GM15510 (cell line): ENCODE measurements around the gene MAP3K14.

Experiments used
- POLR2A ChIP-seq: IDR thresholded peaks from 3 replicates; pipeline ENCODE4 v1.6.1; 2011; ENCODE audit warnings: borderline replicate concordance; ENCODE audit not compliant: insufficient read length; ENCODE audit errors: extremely low read depth

Gene MAP3K14

DNA sequence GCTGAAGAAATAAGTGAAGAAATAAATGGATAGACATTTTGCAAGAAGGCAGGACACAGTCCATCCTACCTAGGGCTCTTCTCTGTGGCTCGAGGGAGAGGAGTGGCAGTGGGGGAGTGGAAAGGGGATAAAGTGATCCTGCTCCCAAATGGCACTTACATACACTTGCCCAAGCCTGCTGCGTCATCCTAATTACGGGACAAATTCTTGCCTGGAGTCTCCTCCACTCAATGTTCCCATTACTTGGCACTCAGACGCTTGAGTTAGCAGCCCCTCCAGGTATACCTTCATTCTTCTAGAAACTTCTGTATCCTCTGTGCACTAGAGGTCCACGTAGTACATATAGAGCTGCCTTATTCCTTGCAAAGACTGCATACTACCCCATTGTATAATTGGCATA is 15.7 kb upstream of the MAP3K14 start:
- TF ChIP-seq POLR2A: no peak

DNA sequence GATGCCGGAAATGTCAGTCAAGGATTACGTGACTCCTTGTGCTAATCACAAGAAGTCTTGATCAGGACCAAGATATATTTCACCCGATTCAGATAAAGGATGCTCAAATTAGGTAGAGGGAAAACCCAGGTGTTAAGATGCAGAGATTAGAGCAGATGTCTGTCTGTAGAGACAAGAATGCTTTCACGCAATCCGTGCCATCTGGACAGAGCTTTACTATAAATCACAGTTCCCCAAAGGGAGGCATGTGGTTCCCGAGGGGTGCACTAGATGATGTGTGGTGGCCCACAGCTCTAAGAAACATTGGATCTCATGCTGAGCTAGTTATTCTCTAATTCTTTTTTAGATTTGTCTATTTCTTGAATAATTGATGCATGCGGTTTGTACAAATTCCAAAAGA is 9.8 kb upstream of the MAP3K14 start:
- TF ChIP-seq POLR2A: no peak

DNA sequence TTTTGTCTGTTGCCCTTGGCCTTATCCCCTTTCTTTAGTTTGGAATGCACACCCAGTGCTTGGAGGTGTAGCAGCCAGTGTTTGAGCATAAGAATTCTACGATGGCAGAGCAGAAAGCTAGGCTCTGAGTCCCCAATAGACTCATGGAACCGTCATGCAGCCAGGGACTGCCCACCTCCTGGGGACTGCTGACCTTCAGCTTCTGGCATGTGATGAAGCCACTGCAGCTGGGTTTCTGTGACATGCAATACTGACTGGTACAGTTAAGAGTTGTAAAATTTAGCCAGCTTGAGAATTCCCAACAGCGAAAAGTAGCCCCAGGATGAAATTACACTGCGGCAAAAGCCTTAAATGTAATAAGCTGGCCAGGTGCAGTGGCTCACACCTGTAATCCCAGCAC is 9.0 kb upstream of the MAP3K14 start:
- TF ChIP-seq POLR2A: no peak

DNA sequence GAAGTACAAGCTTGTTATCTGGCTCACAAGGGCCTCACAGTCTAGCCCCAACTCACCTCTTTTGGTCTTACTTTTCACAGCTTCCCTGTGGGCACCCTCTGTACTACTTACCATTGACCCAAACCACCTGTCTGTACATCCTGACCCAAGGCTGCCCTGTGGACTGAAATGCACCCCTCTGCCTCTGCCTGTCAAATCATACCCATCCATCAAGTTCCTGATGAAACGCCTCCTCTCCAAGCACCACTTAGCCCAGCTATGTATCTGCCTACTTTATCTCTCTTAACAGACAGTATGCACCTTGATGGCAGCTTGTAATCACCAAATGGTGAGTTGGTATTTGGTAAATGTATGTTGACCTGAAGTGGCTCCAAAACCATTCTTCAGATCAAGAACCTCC is 7.5 kb upstream of the MAP3K14 start:
- TF ChIP-seq POLR2A: no peak

DNA sequence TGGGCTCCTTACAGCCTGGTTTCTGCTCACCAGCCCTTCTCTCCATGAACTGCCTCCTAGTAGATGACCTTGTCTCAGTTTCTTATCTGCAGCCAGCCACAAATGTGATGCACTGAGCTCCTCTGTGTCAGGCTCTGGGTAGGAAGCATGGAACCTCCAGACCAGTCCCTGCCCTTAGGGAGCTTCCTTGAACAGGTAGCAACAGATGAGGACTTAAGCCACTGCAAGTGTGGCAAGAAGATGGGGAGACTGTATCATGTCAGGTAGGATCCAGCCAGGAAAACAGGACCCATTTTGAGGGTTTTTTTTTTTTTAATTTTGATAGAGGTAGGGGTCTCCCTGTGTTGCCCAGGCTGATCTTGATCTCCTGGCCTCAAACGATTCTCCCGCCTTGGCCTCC is 5.3 kb upstream of the MAP3K14 start:
- no peak for TF ChIP-seq POLR2A

DNA sequence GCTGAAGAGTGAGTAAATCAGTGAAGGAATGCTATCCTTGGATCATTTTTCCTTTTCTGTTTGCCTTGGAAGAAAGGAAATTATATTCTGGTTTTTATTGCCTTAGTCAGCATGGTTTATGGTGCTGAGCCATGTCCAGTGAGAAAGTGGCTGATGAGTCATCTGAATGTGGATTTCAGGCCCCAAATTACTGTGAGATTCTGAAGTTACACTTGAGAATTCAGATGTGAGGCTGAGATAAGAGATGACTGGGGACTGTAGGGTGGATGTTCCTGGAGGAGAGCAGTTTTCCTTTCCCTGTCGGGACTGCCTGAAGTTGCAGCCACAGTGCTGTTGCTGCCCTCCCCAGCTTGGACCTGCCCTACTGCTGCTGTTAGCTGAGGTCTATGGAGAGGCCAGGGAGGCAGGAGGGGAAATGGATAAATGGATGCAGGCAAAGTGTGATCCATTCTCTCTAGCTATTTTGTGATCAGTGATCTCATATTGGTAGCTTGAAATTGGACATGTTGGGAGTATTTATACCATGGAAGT is 4.2 kb upstream of the MAP3K14 start:
- no peak for TF ChIP-seq POLR2A

DNA sequence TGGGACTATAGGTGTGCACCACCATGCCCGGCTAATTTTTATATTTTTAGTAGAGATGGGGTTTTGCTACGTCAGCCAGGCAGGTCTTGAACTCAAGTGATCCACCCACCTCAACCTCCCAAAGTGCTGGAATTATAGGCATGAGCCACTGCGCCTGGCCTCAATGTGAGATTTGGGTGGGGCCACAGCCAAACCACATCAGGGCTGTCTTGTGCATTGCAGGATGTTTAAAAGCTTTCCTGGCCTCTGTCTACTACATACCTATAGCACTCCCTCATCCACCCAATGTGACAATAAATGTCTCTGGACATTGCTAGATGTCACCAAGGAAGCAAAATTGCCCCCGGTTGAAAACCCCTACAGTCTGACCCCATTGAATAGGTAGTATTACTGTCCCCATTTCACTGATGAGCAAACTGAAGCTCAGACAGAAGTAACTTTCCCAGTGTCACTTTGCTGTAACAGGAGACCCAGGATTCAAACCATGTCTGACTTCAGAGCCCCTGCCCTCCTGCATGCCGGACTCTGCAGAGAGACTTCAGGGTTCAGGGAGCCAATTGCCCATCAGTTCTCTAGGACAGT is 3.6 kb upstream of the MAP3K14 start:
- no peak for TF ChIP-seq POLR2A

DNA sequence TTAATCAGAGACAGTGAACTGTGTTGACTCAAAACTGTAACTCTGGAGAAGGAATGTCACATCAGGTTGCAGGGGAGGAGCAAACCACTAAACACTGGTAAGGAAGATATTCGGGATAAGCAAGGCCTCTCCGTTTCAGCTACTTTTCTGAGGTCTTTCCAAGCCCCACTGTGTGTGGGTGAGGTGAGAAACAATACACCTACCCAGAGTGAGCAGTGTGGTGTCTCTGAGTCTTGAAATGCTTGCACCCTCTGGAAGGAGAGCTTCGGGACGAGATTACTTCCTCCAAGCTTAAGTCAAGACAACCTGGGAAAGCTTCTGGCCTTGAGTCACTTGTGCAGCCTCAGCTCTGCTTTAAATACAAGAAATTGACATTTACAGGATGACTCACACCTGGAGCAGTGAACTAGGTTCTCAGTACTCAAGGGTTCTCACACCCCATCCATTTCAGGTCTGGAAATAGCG is 2.5 kb upstream of the MAP3K14 start:
- no peak for TF ChIP-seq POLR2A

DNA sequence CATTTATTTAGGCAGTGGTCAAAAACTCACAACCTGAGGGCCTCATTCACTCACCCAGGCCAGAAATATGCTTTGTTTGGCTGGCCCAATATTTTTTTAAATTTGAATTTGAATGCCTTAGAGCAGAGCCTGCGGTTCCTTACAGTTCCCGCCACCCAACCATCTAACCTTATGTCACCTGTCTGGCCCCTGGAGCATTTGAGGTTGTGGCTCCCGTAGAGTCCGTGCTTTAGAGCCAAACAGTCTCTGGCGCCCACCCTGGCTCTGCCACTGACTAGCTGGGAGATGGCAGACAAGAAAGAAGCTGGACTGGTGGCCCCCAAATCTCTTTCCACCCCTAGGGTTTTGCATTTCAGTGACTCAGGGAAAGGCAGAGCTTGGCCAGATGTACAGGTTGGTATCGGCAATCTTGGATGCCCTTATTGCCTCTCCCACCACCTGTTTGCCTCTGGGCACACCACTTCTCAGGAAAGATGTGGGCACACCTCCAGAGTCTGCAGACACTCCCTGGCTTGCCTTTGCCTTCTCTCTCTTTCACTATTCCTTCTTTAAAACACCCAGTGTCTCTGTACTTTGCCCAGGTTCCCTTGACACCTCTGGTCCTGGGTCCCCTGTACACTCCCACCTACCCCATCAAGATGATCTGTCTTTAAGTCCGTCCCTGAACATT is 1.9 kb upstream of the MAP3K14 start:
- TF ChIP-seq POLR2A: no peak

DNA sequence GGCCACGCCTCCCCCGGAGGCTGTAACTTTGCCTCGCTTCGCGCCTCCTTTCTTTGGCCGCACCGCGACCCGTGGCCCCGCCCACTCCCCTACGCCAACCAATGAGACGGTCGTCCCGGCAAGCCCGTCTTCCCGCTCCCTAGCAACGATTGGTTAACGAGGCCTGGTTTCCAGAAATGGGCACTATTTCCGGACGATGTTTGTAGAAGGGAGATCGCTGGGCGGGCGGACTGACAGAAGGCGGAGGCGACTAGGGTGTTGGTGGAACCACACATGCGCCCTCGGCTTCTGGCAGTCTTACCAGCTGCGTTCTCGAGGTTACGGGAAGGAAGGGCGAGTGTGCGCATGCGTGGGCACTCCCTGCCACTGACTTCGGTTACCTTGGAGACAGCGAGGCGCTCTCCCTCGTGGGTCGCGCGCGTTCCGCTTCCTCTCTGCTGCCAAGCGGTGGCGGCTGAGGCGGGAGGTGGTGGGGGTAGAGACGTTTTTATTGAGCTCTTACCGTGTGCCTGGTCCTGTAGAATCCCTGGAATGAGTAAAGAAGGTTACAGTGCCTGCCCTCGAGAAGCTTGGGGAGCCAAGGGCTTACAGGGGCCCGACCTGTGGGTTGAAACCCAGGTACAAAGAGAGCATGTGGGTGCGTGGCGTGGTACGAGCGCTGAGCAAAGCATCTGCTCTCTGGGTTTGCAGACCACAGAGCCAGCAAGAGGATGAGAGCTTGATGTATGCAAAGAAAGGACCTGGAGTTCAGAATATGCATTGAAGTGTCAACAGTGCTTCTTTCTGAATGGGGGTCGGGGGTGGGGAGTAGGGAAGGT is 500 bp upstream of the MAP3K14 start:
- peak; percentile 62 for TF ChIP-seq POLR2A

DNA sequence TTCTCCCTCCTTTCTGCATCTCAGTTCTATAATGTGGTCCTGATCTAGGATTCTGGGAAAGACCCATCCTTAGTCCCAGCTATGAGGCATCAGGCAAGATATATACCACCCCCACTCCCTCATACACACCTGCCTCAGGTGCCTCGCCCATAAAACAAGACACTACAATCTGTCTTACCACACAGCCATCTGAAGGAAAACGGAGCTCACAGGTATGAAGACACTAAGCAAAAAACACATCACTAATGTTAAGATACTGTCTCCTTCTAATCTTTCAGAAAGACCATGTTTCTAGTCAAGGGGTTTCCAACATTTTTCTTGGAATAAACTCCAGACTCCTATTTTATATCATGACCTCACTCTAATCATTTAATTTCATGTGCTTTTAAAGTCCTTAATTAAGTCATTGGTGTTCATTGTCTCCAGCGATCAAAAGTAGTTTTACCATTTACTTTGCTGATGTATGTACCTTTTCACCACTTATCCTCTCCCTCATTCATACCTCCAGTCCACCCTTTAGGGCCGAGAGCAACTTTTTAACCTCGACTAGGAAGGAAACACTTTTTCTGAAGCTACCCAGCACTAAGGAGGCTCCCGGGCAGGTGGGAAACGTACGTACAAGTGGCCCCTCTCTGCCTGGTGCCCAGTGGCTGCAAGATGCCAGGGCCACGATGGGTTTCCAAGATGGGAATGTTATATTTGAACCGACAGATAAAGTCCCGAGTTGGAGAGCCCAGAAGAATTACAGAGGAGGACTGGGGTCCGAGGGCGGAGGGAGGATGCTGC is 979 bp downstream of the MAP3K14 start:
- TF ChIP-seq POLR2A: no peak

DNA sequence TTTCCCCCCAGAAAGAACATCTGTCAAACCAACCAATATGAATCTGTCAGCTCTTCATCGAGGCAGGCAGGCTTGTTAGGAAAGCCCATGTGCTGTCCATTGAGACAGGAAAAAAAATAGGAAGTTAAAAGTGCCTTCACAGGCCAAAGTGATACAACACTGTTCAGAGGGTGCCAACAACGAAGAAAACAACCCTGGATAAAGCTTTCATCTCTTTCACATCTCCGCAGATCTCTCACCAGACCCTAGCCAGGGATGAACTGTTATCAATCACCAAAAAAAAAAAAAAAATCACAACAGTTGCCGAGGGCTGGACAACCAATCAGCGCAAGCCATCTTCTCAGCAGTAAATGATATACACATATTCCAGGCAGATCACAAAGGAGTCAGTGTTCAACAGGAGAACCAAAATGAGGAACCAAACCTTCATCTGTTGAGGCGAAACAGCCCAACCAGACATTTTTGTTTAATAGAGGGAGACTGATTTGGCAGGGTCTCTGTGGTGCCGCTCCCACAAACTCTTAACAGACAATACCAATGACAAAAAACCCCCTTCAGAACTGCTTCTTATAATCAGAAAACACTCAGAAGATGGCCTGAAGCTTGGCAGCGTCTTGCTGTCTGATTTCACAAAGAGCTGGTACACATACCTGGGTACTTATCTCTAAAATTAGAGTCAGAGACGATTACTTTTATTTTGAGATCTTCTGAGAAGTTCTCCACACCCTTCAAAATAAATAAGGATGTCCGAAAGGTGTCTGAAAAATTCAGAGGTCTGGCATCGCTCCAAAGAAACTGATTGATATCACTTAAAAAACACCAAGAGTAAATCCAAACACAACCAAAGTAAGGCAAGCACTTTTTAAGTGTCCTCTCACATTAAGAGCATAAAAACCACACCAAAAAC is 1.8 kb downstream of the MAP3K14 start:
- TF ChIP-seq POLR2A: peak; percentile 22

DNA sequence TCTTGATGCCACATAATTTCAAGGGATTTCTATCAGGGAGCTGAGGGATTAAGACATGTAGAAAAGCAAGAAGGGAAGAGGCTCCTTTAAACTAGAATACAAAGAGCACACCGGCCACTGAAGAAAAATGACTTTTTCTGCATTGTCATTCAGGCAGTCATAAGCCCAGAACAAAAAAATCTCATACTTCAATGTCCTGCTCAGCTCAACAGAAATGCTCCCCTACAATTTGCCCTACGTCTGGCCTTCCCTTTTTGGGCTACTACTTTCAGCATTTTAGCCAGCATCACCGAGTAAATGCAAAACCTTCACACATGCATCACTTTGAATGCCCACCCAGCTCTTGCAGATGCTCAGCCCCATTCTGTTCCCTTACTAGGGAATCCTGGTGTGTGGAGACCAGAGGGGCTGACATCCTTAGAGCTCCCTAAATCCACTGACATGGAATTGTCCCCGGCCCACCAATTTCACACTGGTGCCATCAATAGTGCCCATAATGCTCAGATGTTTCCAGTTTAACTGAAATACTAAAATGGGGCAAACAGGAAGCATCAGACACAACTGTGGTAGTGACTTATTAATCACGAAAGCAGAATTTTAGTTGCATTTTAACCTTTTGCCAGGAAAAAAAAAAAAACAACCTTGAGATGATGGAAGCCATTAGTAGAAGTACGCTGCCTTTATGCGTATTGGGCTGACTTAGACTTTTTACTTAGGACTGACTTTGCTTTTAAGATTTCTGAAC is 2.7 kb downstream of the MAP3K14 start:
- TF ChIP-seq POLR2A: no peak
